ENCODE results near the gene CENPE.
"Not testable (repeated sequence)": the region's sequence is repeated elsewhere in the genome, so short reads cannot be mapped to it uniquely, and the experiment has no call there.

The CENPE gene

GRCh38 chr4:103198111-103198765 is at the start of gene CENPE:
TSS of gene CENPE (minus strand) at chr4:103198343. CDS start at chr4:103198319, 24 bp downstream.
- peak; percentile 84 for DNase-seq
- in situ Hi-C loops (cut with HindIII; ENCODE audit: low pct_ligation_motif_present, low pct_unique_long_range_greater_than_20kb, low sequenced_read_pairs), result no loop called here

- in situ Hi-C loops (cut with HindIII; ENCODE audit: low pct_ligation_motif_present, low pct_unique_long_range_greater_than_20kb, low sequenced_read_pairs), result no loop called here
- DNase-seq, result no peak
Observed at GRCh38 chr4:103244251-103244650, 46.1 kb upstream of the CENPE start.

- in situ Hi-C loops (cut with HindIII; ENCODE audit: low pct_ligation_motif_present, low pct_unique_long_range_greater_than_20kb, low sequenced_read_pairs); DNase-seq: not testable (repeated sequence)
Observed at GRCh38 chr4:103230938-103231337, 32.8 kb upstream of the CENPE start.

GRCh38 chr4:103223556-103223955 is 25.4 kb upstream of the CENPE start:
- DNase-seq; in situ Hi-C loops (cut with HindIII; ENCODE audit: low pct_ligation_motif_present, low pct_unique_long_range_greater_than_20kb, low sequenced_read_pairs): not testable (repeated sequence)

GRCh38 chr4:103207673-103208072 is 9.5 kb upstream of the CENPE start:
- in situ Hi-C loops (cut with HindIII; ENCODE audit: low pct_ligation_motif_present, low pct_unique_long_range_greater_than_20kb, low sequenced_read_pairs), result no loop called here
- DNase-seq, result no peak

- DNase-seq, result peak; percentile 22
- in situ Hi-C loops (cut with HindIII; ENCODE audit: low pct_ligation_motif_present, low pct_unique_long_range_greater_than_20kb, low sequenced_read_pairs), result no loop called here
Observed at GRCh38 chr4:103204111-103204510, 6.0 kb upstream of the CENPE start.

- in situ Hi-C loops (cut with HindIII; ENCODE audit: low pct_ligation_motif_present, low pct_unique_long_range_greater_than_20kb, low sequenced_read_pairs), result no loop called here
- DNase-seq, result no peak
Observed at GRCh38 chr4:103201724-103202123, 3.6 kb upstream of the CENPE start.

- no peak for DNase-seq
- in situ Hi-C loops (cut with HindIII; ENCODE audit: low pct_ligation_motif_present, low pct_unique_long_range_greater_than_20kb, low sequenced_read_pairs), result no loop called here
Observed at GRCh38 chr4:103201253-103201652, 3.1 kb upstream of the CENPE start.

- in situ Hi-C loops (cut with HindIII; ENCODE audit: low pct_ligation_motif_present, low pct_unique_long_range_greater_than_20kb, low sequenced_read_pairs), result no loop called here
- DNase-seq, result no peak
Observed at GRCh38 chr4:103199009-103199408, 866 bp upstream of the CENPE start.

- no peak for DNase-seq
Observed at GRCh38 chr4:103197765-103198110, 405 bp downstream of the CENPE start.

GRCh38 chr4:103193457-103193856 is 4.7 kb downstream of the CENPE start:
- in situ Hi-C loops (cut with HindIII; ENCODE audit: low pct_ligation_motif_present, low pct_unique_long_range_greater_than_20kb, low sequenced_read_pairs), result no loop called here
- no peak for DNase-seq

More at GRCh38 chr4:103197765-103198110, 405 bp downstream of the CENPE start:
- in situ Hi-C loops (cut with HindIII; ENCODE audit: low pct_ligation_motif_present, low pct_unique_long_range_greater_than_20kb, low sequenced_read_pairs), result no loop called here

- in situ Hi-C loops (cut with HindIII; ENCODE audit: low pct_ligation_motif_present, low pct_unique_long_range_greater_than_20kb, low sequenced_read_pairs), result no loop called here
- DNase-seq, result no peak
Observed at GRCh38 chr4:103171006-103171405, 27.1 kb downstream of the CENPE start.

- in situ Hi-C loops (cut with HindIII; ENCODE audit: low pct_ligation_motif_present, low pct_unique_long_range_greater_than_20kb, low sequenced_read_pairs); DNase-seq: not testable (repeated sequence)
Observed at GRCh38 chr4:103169750-103170149, 28.4 kb downstream of the CENPE start.

- DNase-seq, result no peak
- in situ Hi-C loops (cut with HindIII; ENCODE audit: low pct_ligation_motif_present, low pct_unique_long_range_greater_than_20kb, low sequenced_read_pairs), result no loop called here
Observed at GRCh38 chr4:103168993-103169392, 29.1 kb downstream of the CENPE start.

GRCh38 chr4:103162176-103162575 is 36.0 kb downstream of the CENPE start:
- in situ Hi-C loops (cut with HindIII; ENCODE audit: low pct_ligation_motif_present, low pct_unique_long_range_greater_than_20kb, low sequenced_read_pairs), result no loop called here
- DNase-seq, result no peak

GRCh38 chr4:103158760-103159159 is 39.4 kb downstream of the CENPE start:
- DNase-seq, result no peak

GRCh38 chr4:103156106-103156505 is 42.0 kb downstream of the CENPE start:
- no peak for DNase-seq
- in situ Hi-C loops (cut with HindIII; ENCODE audit: low pct_ligation_motif_present, low pct_unique_long_range_greater_than_20kb, low sequenced_read_pairs), result no loop called here

More at GRCh38 chr4:103158760-103159159, 39.4 kb downstream of the CENPE start:
- in situ Hi-C loops (cut with HindIII; ENCODE audit: low pct_ligation_motif_present, low pct_unique_long_range_greater_than_20kb, low sequenced_read_pairs), result no loop called here

GRCh38 chr4:103152381-103152780 is 45.8 kb downstream of the CENPE start:
- no peak for DNase-seq
- in situ Hi-C loops (cut with HindIII; ENCODE audit: low pct_ligation_motif_present, low pct_unique_long_range_greater_than_20kb, low sequenced_read_pairs), result no loop called here

GRCh38 chr4:103150677-103151076 is 47.5 kb downstream of the CENPE start:
- in situ Hi-C loops (cut with HindIII; ENCODE audit: low pct_ligation_motif_present, low pct_unique_long_range_greater_than_20kb, low sequenced_read_pairs), result no loop called here
- DNase-seq, result no peak

GRCh38 chr4:103144926-103145325 is 53.2 kb downstream of the CENPE start:
- in situ Hi-C loops (cut with HindIII; ENCODE audit: low pct_ligation_motif_present, low pct_unique_long_range_greater_than_20kb, low sequenced_read_pairs), result no loop called here
- no peak for DNase-seq

GRCh38 chr4:103137446-103137827 is 60.7 kb downstream of the CENPE start:
- in situ Hi-C loops (cut with HindIII; ENCODE audit: low pct_ligation_motif_present, low pct_unique_long_range_greater_than_20kb, low sequenced_read_pairs), result no loop called here
- DNase-seq, result no peak
